Activated naive CD8-positive, alpha-beta T cell treated with anti-CD3 and anti-CD28 coated beads for 36 hours (primary cell): ENCODE data around the gene ITM2C. TPM values are rescaled to one million over a fixed set of nuclear protein-coding genes. Genes with fewer than 3 reads are reported as not detected.

ENCODE experiments used
- DNase-seq: peaks from one replicate; pipeline ENCODE4 v3.0.0; 2021
- H3K27ac Mint-ChIP-seq: one replicate; pipeline ENCODE4 v1.8.0; 2022; ENCODE audit warnings: mild to moderate bottlenecking, moderate library complexity, mixed read lengths
- H3K27me3 Mint-ChIP-seq: one replicate; pipeline ENCODE4 v1.8.0; 2022; ENCODE audit warnings: mild to moderate bottlenecking, mixed read lengths
- H3K36me3 Mint-ChIP-seq: one replicate; pipeline ENCODE4 v1.8.0; 2021; ENCODE audit warnings: mild to moderate bottlenecking, mixed read lengths
- H3K4me1 Mint-ChIP-seq: one replicate; pipeline ENCODE4 v1.8.0; 2021; ENCODE audit warnings: mixed read lengths
- H3K4me3 Mint-ChIP-seq: one replicate; pipeline ENCODE4 v1.8.0; 2022; ENCODE audit warnings: mild to moderate bottlenecking, moderate library complexity, mixed read lengths
- H3K9me3 Mint-ChIP-seq: one replicate; pipeline ENCODE4 v1.8.0; 2022; ENCODE audit warnings: mixed read lengths
- total RNA-seq, 2 experiments: library from RNA; stranded (reverse); gene quantifications; one replicate each; pipeline ENCODE4 v1.2.3, GENCODE V29; 2021

ITM2C gene
- total RNA-seq, 2 experiments from 2014 or later = 69.9 to 73.6 TPM

GRCh38 chr2:230889911-230890601 is 25.3 kb downstream of the ITM2C start:
- DNase-seq = no peak
- Mint-ChIP-seq H3K4me1 (peaks cover 38% of the 10 kb centered on the region), H3K9me3 (peaks cover 5% of the 10 kb centered on the region), H3K27ac (no peak overlapping the region), H3K36me3 (peaks cover 3% of the 10 kb centered on the region), H3K4me3 (no peak overlapping the region), H3K27me3 (no peaks in the 10 kb centered on the region)

- no peak overlapping the region for H3K4me3 Mint-ChIP-seq
- peaks cover 3% of the 10 kb centered on the region for H3K36me3 Mint-ChIP-seq
- no peak overlapping the region for H3K27ac Mint-ChIP-seq
- peaks cover 5% of the 10 kb centered on the region for H3K9me3 Mint-ChIP-seq
- DNase-seq = no peak
- H3K4me1 Mint-ChIP-seq = peaks cover 38% of the 10 kb centered on the region
- no peaks in the 10 kb centered on the region for H3K27me3 Mint-ChIP-seq
Measured at GRCh38 chr2:230890646-230891045, 25.9 kb downstream of the ITM2C start.

GRCh38 chr2:230891064-230891463 is 26.3 kb downstream of the ITM2C start:
- peaks cover 3% of the 10 kb centered on the region for H3K36me3 Mint-ChIP-seq
- no peaks in the 10 kb centered on the region for H3K27me3 Mint-ChIP-seq
- H3K27ac Mint-ChIP-seq = peak overlapping the region; percentile 51
- H3K9me3 Mint-ChIP-seq = peaks cover 5% of the 10 kb centered on the region
- H3K4me1 Mint-ChIP-seq = peaks cover 35% of the 10 kb centered on the region
- no peak for DNase-seq
- H3K4me3 Mint-ChIP-seq = no peak overlapping the region

GRCh38 chr2:230891509-230891908 is 26.8 kb downstream of the ITM2C start:
- H3K36me3 Mint-ChIP-seq = peaks cover 3% of the 10 kb centered on the region
- H3K4me1 Mint-ChIP-seq = peaks cover 34% of the 10 kb centered on the region
- DNase-seq = no peak
- H3K9me3 Mint-ChIP-seq = peaks cover 5% of the 10 kb centered on the region
- no peaks in the 10 kb centered on the region for H3K27me3 Mint-ChIP-seq
- peak overlapping the region; percentile 51 for H3K27ac Mint-ChIP-seq
- H3K4me3 Mint-ChIP-seq = no peak overlapping the region

- H3K4me1 Mint-ChIP-seq = peaks cover 34% of the 10 kb centered on the region
- peaks cover 5% of the 10 kb centered on the region for H3K9me3 Mint-ChIP-seq
- no peak overlapping the region for H3K4me3 Mint-ChIP-seq
- H3K27ac Mint-ChIP-seq = no peak overlapping the region
- H3K36me3 Mint-ChIP-seq = peaks cover 3% of the 10 kb centered on the region
- H3K27me3 Mint-ChIP-seq = no peaks in the 10 kb centered on the region
- DNase-seq = no peak
Measured at GRCh38 chr2:230893338-230893737, 28.6 kb downstream of the ITM2C start.

GRCh38 chr2:230893841-230894781 is 29.4 kb downstream of the ITM2C start:
- H3K9me3 Mint-ChIP-seq = peaks cover 3% of the 10 kb centered on the region
- peaks cover 3% of the 10 kb centered on the region for H3K36me3 Mint-ChIP-seq
- DNase-seq = no peak
- H3K4me1 Mint-ChIP-seq = peaks cover 36% of the 10 kb centered on the region
- no peaks in the 10 kb centered on the region for H3K27me3 Mint-ChIP-seq
- no peak overlapping the region for H3K4me3 Mint-ChIP-seq
- no peak overlapping the region for H3K27ac Mint-ChIP-seq

- peaks cover 3% of the 10 kb centered on the region for H3K36me3 Mint-ChIP-seq
- peaks cover 48% of the 10 kb centered on the region for H3K4me1 Mint-ChIP-seq
- peaks cover 3% of the 10 kb centered on the region for H3K9me3 Mint-ChIP-seq
- H3K4me3 Mint-ChIP-seq = no peak overlapping the region
- H3K27me3 Mint-ChIP-seq = no peaks in the 10 kb centered on the region
- DNase-seq = no peak
- no peak overlapping the region for H3K27ac Mint-ChIP-seq
Measured at GRCh38 chr2:230895536-230896345, 31.0 kb downstream of the ITM2C start.

GRCh38 chr2:230896346-230897115 is 31.8 kb downstream of the ITM2C start:
- Mint-ChIP-seq H3K4me1 (peaks cover 41% of the 10 kb centered on the region), H3K4me3 (no peak overlapping the region), H3K9me3 (peaks cover 3% of the 10 kb centered on the region), H3K27ac (no peak overlapping the region), H3K36me3 (peaks cover 3% of the 10 kb centered on the region), H3K27me3 (no peaks in the 10 kb centered on the region)
- DNase-seq = no peak

- H3K27me3 Mint-ChIP-seq = no peaks in the 10 kb centered on the region
- no peak for DNase-seq
- H3K9me3 Mint-ChIP-seq = no peaks in the 10 kb centered on the region
- no peak overlapping the region for H3K4me3 Mint-ChIP-seq
- H3K27ac Mint-ChIP-seq = no peak overlapping the region
- H3K4me1 Mint-ChIP-seq = peaks cover 44% of the 10 kb centered on the region
- H3K36me3 Mint-ChIP-seq = peaks cover 3% of the 10 kb centered on the region
Measured at GRCh38 chr2:230898016-230898712, 33.4 kb downstream of the ITM2C start.

GRCh38 chr2:230898713-230899091 is 34.0 kb downstream of the ITM2C start:
- H3K36me3 Mint-ChIP-seq = peaks cover 3% of the 10 kb centered on the region
- H3K27me3 Mint-ChIP-seq = no peaks in the 10 kb centered on the region
- DNase-seq = no peak

GRCh38 chr2:230899287-230899686 is 34.5 kb downstream of the ITM2C start:
- no peak for DNase-seq
- Mint-ChIP-seq H3K36me3 (peaks cover 3% of the 10 kb centered on the region), H3K27me3 (no peaks in the 10 kb centered on the region), H3K27ac (no peak overlapping the region), H3K9me3 (no peaks in the 10 kb centered on the region), H3K4me3 (no peak overlapping the region), H3K4me1 (peaks cover 47% of the 10 kb centered on the region)

More at GRCh38 chr2:230898713-230899091, 34.0 kb downstream of the ITM2C start:
- Mint-ChIP-seq H3K4me1 (peaks cover 47% of the 10 kb centered on the region), H3K9me3 (no peaks in the 10 kb centered on the region), H3K27ac (no peak overlapping the region), H3K4me3 (no peak overlapping the region)

- no peaks in the 10 kb centered on the region for H3K27me3 Mint-ChIP-seq
- no peaks in the 10 kb centered on the region for H3K9me3 Mint-ChIP-seq
- peaks cover 47% of the 10 kb centered on the region for H3K4me1 Mint-ChIP-seq
- no peak overlapping the region for H3K4me3 Mint-ChIP-seq
- DNase-seq = peak; percentile 59
- H3K36me3 Mint-ChIP-seq = no peaks in the 10 kb centered on the region
- H3K27ac Mint-ChIP-seq = no peak overlapping the region
Measured at GRCh38 chr2:230899786-230900185, 35.0 kb downstream of the ITM2C start.

GRCh38 chr2:230900336-230900995 is 35.7 kb downstream of the ITM2C start:
- no peaks in the 10 kb centered on the region for H3K9me3 Mint-ChIP-seq
- H3K4me3 Mint-ChIP-seq = no peak overlapping the region
- H3K36me3 Mint-ChIP-seq = no peaks in the 10 kb centered on the region
- H3K27me3 Mint-ChIP-seq = no peaks in the 10 kb centered on the region
- DNase-seq = no peak
- peaks cover 51% of the 10 kb centered on the region for H3K4me1 Mint-ChIP-seq
- H3K27ac Mint-ChIP-seq = no peak overlapping the region
